Heart left ventricle (tissue), 13 donors: Measurements from ENCODE around the gene CYP4F22.

ENCODE experiments used
- POLR2A ChIP-seq, 2 donors: fragments of 450-650 bp; IDR thresholded peaks; one replicate each; pipeline ENCODE4 v1.6.1; 2017; ENCODE audit warnings: antibody characterized with exemption in 2 of 2, mild to moderate bottlenecking in 2 of 2, moderate library complexity in 2 of 2
- TF ChIP-seq, protein P1 (sequence below), 12 donors: fragments of 200-600 bp; sonication (generic) in 4 of 12; IDR thresholded peaks; one replicate each; pipeline versions ENCODE4 v1.5.0 to v1.8.0; 2018 to 2022; ENCODE audit warnings: antibody characterized with exemption in 12 of 12, mild to moderate bottlenecking in 5 of 12
- donor health status: ischemic (EF 13 %, LVEDD 7.1; RV severe dilation, severe dysfunction).
- donor health status: DM: no; HTN: yes; CAD: no.
- donor health status: DM: no; HTN: no; CAD: no.
- donor health status: ischemic (EF 25% LVEDD 6.9; RV normal size, moderate dysfunction).
- donor health status: ischemic (EF 25% LVEDD 5.7; RV mildly dilated, moderate dysfunction).
- donor health status: ischemic (EF 35%, LVEDD 5.7; RV mildly dilated, moderate dysfunction).
- donor health status: nonischemic (EF 11% LVEDD 7.7; RV severe dilation, severe dysfunction).
- donor health status: DM: yes; HTN: yes; CAD: no.
- donor health status: PGD.
- donor health status: ischemic (EF 29% LVEDD 5.4; RV normal size, mild dysfunction).
- donor health status: nonischemic (EF 23%, LVEDD 6.1; RV moderate dilation, normal function).

DNA sequence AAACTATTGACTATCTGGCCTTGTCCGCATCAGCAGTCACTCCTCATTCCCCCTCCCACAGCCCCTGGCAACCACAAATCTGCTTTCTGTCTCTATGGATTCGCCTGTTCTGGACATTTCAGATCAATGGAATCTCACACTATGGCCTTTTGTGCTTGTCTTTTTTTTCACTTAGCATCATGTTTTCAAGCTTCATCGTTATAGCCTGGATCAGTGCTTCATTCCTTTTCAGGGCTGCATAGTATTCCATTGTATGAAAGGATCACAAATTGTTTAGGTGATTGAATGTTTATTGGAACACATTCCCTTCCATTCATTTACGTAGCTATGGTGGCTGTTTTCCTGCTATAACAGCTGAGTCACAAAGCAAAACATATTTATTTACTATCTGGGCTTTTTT lies 21.3 kb upstream of the CYP4F22 start:
- TF ChIP-seq, protein P1, sequence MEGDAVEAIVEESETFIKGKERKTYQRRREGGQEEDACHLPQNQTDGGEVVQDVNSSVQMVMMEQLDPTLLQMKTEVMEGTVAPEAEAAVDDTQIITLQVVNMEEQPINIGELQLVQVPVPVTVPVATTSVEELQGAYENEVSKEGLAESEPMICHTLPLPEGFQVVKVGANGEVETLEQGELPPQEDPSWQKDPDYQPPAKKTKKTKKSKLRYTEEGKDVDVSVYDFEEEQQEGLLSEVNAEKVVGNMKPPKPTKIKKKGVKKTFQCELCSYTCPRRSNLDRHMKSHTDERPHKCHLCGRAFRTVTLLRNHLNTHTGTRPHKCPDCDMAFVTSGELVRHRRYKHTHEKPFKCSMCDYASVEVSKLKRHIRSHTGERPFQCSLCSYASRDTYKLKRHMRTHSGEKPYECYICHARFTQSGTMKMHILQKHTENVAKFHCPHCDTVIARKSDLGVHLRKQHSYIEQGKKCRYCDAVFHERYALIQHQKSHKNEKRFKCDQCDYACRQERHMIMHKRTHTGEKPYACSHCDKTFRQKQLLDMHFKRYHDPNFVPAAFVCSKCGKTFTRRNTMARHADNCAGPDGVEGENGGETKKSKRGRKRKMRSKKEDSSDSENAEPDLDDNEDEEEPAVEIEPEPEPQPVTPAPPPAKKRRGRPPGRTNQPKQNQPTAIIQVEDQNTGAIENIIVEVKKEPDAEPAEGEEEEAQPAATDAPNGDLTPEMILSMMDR (IDR thresholded peaks at IDR 0.05): no peak
- no peak for TF ChIP-seq POLR2A (IDR thresholded peaks at IDR 0.05)
